Keratinocyte (primary cell): ENCODE measurements around the gene CHST7. TPM values are rescaled to one million over a fixed set of nuclear protein-coding genes. Genes with fewer than 3 reads are reported as not detected.

ENCODE experiments used
- DNase-seq: peaks from one replicate; pipeline ENCODE4 v3.0.0-alpha.2; 2011; ENCODE audit warnings: low read depth, missing footprints, low spot score
- FAIRE-seq: peaks from 2 replicates; lab custom pipeline; 2011; peaks lifted over from hg19 to GRCh38; lab: Jason Lieb, UNC
- H2AFZ ChIP-seq: 2 replicates; pipeline ENCODE4 v1.6.0; 2012; ENCODE audit warnings: low read length, control low read depth, inconsistent platforms; ENCODE audit not compliant: control insufficient read depth
- H3K27ac ChIP-seq: 2 replicates; pipeline ENCODE4 v1.5.1; 2011; ENCODE audit warnings: low read length; ENCODE audit not compliant: control insufficient read depth, insufficient read depth
- H3K27me3 ChIP-seq: 3 replicates; pipeline ENCODE4 v1.6.0; 2011; ENCODE audit warnings: low read length; ENCODE audit not compliant: control insufficient read depth, insufficient read depth; ENCODE audit errors: extremely low read depth
- H3K36me3 ChIP-seq, 2 experiments: 2 replicates in 1 of 2; 3 replicates in 1 of 2; pipeline ENCODE4 v1.5.1; 2011; ENCODE audit warnings: low read length in 2 of 2, mild to moderate bottlenecking in 1 of 2; ENCODE audit not compliant: control insufficient read depth in 2 of 2, insufficient read depth in 2 of 2; ENCODE audit errors: extremely low read depth in 1 of 2
- H3K4me1 ChIP-seq: 3 replicates; pipeline ENCODE4 v1.5.1; 2011; ENCODE audit warnings: low read length; ENCODE audit not compliant: control insufficient read depth, insufficient read depth; ENCODE audit errors: extremely low read depth
- H3K4me2 ChIP-seq: 3 replicates; pipeline ENCODE4 v1.6.0; 2011; ENCODE audit warnings: low read depth, low read length; ENCODE audit not compliant: control insufficient read depth, insufficient read depth; ENCODE audit errors: extremely low read depth
- H3K4me3 ChIP-seq, 3 experiments: fragments of 200-600 bp in 1 of 3; sonication (generic) in 1 of 3; 2 replicates in 2 of 3; 3 replicates in 1 of 3; pipeline ENCODE4 v1.5.1; 2011 to 2016; ENCODE audit warnings: low read length in 3 of 3, mild to moderate bottlenecking in 3 of 3, control low read depth in 2 of 3, inconsistent platforms in 1 of 3, low read depth in 1 of 3, mixed read lengths in 1 of 3, mixed run types in 1 of 3, moderate library complexity in 1 of 3; ENCODE audit not compliant: control insufficient read depth in 2 of 3, insufficient read depth in 2 of 3; ENCODE audit errors: extremely low read depth in 1 of 3
- H3K79me2 ChIP-seq: 2 replicates; pipeline ENCODE4 v1.6.0; 2012; ENCODE audit warnings: low read length; ENCODE audit not compliant: control insufficient read depth, insufficient read depth
- H3K9ac ChIP-seq: 3 replicates; pipeline ENCODE4 v1.6.0; 2011; ENCODE audit warnings: low read length; ENCODE audit not compliant: control insufficient read depth, insufficient read depth; ENCODE audit errors: extremely low read depth
- H3K9me1 ChIP-seq: 3 replicates; pipeline ENCODE4 v1.6.0; 2011; ENCODE audit warnings: low read length; ENCODE audit not compliant: control insufficient read depth, insufficient read depth; ENCODE audit errors: extremely low read depth
- H3K9me3 ChIP-seq: 2 replicates; pipeline ENCODE4 v1.5.1; 2012; ENCODE audit warnings: low read depth, low read length; ENCODE audit not compliant: control insufficient read depth
- H4K20me1 ChIP-seq: 3 replicates; pipeline ENCODE4 v1.6.0; 2011; ENCODE audit warnings: low read length; ENCODE audit not compliant: control insufficient read depth, insufficient read depth; ENCODE audit errors: extremely low read depth
- EZH2 ChIP-seq: IDR thresholded peaks from one replicate; pipeline ENCODE4 v1.6.1; 2012; ENCODE audit warnings: inconsistent platforms, mild to moderate bottlenecking, low read length, moderate library complexity
- dilution Hi-C: fragments of 300-500 bp; cut with MboI; formaldehyde crosslinking; loops from one replicate; pipeline ENCODE4 v1.7.0; 2020; ENCODE audit warnings: low sequenced_read_pairs; ENCODE audit not compliant: extremely low pct_ligation_motif_present
- polyA plus RNA-seq, 5 experiments: library from polyadenylated mRNA; depleted of rRNA in 3 of 5; stranded (reverse) in 3 of 5; stranded (forward) in 1 of 5; unstranded in 1 of 5; fragments of >200 nt; gene quantifications; 1 replicate in 1 of 5; 2 replicates in 3 of 5; 3 replicates in 1 of 5; pipeline versions ENCODE4 v1.2.1 to v1.2.3, GENCODE V29; 2011 to 2012; ENCODE audit warnings: missing spikeins in 2 of 5, low read depth in 1 of 5, low replicate concordance in 1 of 5
- TF ChIP-seq, protein P1 (sequence below), 3 experiments: IDR thresholded peaks in 1 of 3; conservative IDR thresholded peaks in 1 of 3; optimal IDR thresholded peaks in 1 of 3; 2 replicates in 2 of 3; 3 replicates in 1 of 3; pipeline versions ENCODE3 to v1.5.1; 2011; ENCODE audit warnings: low read length in 3 of 3, mild to moderate bottlenecking in 3 of 3, moderate library complexity in 2 of 3, control low read depth in 1 of 3, inconsistent platforms in 1 of 3; ENCODE audit not compliant: insufficient read depth in 2 of 3; ENCODE audit errors: extremely low read depth in 1 of 3

Gene CHST7
- polyA plus RNA-seq, 1 donor (not counting 4 experiments of a cell fraction or from before 2014, with no cell fraction given), result 0.39 TPM

- no peaks in the 10 kb centered on the region for H3K9me3 ChIP-seq
- peak; percentile 44 for FAIRE-seq
Measured at GRCh38 chrX:46642145-46642544, 68.6 kb downstream of the CHST7 start.

GRCh38 chrX:46643636-46644035, 70.1 kb downstream of the CHST7 start:
- H3K9me1 ChIP-seq, result no peaks in the 10 kb centered on the region
- no peak overlapping the region for H3K27ac ChIP-seq
- no peaks in the 10 kb centered on the region for H3K79me2 ChIP-seq
- no peaks in the 10 kb centered on the region for H3K4me1 ChIP-seq
- H4K20me1 ChIP-seq, result no peaks in the 10 kb centered on the region
- H3K4me3 ChIP-seq, result no peak overlapping the region
- dilution Hi-C loops, result no loop called here
- no peak overlapping the region for H2AFZ ChIP-seq
- TF ChIP-seq, protein P1, sequence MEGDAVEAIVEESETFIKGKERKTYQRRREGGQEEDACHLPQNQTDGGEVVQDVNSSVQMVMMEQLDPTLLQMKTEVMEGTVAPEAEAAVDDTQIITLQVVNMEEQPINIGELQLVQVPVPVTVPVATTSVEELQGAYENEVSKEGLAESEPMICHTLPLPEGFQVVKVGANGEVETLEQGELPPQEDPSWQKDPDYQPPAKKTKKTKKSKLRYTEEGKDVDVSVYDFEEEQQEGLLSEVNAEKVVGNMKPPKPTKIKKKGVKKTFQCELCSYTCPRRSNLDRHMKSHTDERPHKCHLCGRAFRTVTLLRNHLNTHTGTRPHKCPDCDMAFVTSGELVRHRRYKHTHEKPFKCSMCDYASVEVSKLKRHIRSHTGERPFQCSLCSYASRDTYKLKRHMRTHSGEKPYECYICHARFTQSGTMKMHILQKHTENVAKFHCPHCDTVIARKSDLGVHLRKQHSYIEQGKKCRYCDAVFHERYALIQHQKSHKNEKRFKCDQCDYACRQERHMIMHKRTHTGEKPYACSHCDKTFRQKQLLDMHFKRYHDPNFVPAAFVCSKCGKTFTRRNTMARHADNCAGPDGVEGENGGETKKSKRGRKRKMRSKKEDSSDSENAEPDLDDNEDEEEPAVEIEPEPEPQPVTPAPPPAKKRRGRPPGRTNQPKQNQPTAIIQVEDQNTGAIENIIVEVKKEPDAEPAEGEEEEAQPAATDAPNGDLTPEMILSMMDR (optimal IDR thresholded peaks at IDR 0.05 in 1 of 3, IDR thresholded peaks at IDR 0.05 in 1 of 3, conservative IDR thresholded peaks at IDR 0.05 in 1 of 3; ENCODE audit: extremely low read depth in 1 of 3, insufficient read depth in 2 of 3, low read length in 3 of 3), result no peak
- no peak for TF ChIP-seq EZH2
- DNase-seq (no peak), FAIRE-seq (no peak)
- H3K27me3 ChIP-seq, result no peaks in the 10 kb centered on the region
- no peaks in the 10 kb centered on the region for H3K36me3 ChIP-seq
- H3K9ac ChIP-seq, result no peak overlapping the region
- H3K4me2 ChIP-seq, result no peak overlapping the region
- no peaks in the 10 kb centered on the region for H3K9me3 ChIP-seq

More at GRCh38 chrX:46642145-46642544, 68.6 kb downstream of the CHST7 start:
- Histone ChIP-seq H4K20me1 (no peaks in the 10 kb centered on the region), H3K9ac (no peak overlapping the region), H3K79me2 (no peaks in the 10 kb centered on the region), H3K9me1 (no peaks in the 10 kb centered on the region), H3K27me3 (no peaks in the 10 kb centered on the region), H3K4me1 (peaks cover 4% of the 10 kb centered on the region), H3K4me2 (no peak overlapping the region), H3K4me3 (no peak overlapping the region), H3K36me3 (no peaks in the 10 kb centered on the region), H3K27ac (no peak overlapping the region), H2AFZ (no peak overlapping the region)
- TF ChIP-seq, protein P1 (optimal IDR thresholded peaks at IDR 0.05 in 1 of 3, IDR thresholded peaks at IDR 0.05 in 1 of 3, conservative IDR thresholded peaks at IDR 0.05 in 1 of 3; ENCODE audit: extremely low read depth in 1 of 3, insufficient read depth in 2 of 3, low read length in 3 of 3), result peak in 2 of 3 experiments; percentile 21 to 32
- no peak for TF ChIP-seq EZH2
- dilution Hi-C loops, result no loop called here
- no peak for DNase-seq
